ENCODE results near the gene PTPRN2. TPM values are rescaled to one million over a fixed set of nuclear protein-coding genes. Genes with fewer than 3 reads are reported as not detected.

The PTPRN2 gene
- total RNA-seq, 1 donor, result 0.09 TPM

DNA sequence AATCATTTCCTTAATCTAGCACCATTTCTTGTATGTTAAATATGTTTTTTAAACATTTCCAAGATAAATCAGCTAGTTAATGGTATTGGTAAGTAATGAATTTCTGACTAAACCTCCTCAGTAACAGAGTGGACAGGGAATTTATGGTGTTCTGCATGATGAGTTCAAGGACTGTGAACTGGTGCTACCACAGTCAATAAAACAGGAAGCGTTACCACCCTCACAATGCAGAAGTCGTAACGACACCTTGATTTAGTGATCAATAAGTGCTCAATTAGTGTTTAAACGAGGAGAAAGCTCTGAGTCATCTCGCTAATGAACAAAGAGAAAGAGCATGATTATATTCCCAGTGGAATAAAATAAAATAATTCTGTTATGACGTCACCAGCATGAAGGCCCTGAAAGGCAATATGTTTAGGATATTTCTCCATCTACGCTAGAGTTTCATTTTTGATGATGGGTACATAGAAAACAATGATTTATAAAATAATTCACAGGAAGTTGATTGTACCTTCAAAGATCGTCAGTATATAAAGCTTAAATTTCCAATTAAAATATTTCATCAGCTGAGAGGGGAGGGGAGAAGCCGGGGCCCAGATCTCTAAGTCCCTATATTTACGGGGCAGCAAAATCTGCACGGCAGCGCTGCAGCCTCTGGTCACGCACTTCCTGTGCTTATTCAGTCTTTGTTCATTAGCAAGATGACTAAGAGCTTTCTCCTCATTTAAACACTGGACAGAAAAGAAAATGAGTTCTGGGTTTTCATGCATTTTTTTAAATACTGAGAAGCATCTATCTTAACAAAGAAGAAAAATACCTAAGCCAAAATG is 400.5 kb downstream of the PTPRN2 start:
- TF ChIP-seq, protein P1, sequence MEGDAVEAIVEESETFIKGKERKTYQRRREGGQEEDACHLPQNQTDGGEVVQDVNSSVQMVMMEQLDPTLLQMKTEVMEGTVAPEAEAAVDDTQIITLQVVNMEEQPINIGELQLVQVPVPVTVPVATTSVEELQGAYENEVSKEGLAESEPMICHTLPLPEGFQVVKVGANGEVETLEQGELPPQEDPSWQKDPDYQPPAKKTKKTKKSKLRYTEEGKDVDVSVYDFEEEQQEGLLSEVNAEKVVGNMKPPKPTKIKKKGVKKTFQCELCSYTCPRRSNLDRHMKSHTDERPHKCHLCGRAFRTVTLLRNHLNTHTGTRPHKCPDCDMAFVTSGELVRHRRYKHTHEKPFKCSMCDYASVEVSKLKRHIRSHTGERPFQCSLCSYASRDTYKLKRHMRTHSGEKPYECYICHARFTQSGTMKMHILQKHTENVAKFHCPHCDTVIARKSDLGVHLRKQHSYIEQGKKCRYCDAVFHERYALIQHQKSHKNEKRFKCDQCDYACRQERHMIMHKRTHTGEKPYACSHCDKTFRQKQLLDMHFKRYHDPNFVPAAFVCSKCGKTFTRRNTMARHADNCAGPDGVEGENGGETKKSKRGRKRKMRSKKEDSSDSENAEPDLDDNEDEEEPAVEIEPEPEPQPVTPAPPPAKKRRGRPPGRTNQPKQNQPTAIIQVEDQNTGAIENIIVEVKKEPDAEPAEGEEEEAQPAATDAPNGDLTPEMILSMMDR (IDR thresholded peaks at IDR 0.05; ENCODE audit: insufficient read depth, low read length), result no peak
- DNase-seq (ENCODE audit: low read depth), result no peak
- H3K4me3 ChIP-seq (ENCODE audit: low read depth, low read length), result no peak overlapping the region

DNA sequence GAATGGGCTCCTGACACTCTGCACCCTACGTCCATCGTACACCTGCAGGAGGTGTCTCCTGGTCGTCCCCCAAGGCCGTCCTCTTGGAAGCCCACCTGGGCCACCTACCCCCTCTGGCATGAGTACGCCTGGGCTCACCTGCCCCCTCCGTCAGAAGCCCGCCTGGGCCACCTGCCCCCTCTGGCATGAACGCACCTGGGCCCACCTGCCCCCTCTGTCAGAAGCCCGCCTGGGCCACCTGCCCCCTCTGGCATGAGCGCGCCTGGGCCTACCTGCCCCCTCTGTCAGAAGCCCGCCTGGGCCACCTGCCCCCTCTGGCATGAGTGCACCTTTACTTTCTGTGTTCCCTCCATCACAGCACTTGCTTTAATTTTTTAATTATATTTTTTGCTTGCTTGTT is 401.2 kb downstream of the PTPRN2 start:
- no peak for DNase-seq (ENCODE audit: low read depth)
- TF ChIP-seq, protein P1 (IDR thresholded peaks at IDR 0.05; ENCODE audit: insufficient read depth, low read length), result no peak
- no peak overlapping the region for H3K4me3 ChIP-seq (ENCODE audit: low read depth, low read length)

DNA sequence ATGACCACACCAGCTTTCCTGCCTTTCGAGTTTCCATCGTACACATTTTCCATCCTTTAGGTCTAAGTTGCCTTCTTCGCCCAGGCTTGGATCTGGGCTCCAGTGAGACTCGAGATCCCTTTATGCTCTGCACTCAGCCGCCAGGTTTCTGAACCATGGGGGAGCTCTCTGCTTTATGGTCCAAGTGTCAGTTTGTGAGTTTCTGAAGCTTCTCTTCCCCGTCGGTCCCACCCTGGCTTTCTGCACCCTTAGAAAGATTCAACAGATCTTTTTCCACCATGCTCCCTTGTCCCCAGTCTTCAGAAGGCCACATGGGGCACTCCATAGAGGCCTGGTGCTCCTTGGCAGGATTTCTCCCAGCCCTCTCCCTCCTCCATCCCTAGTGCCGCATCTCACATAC is 402.0 kb downstream of the PTPRN2 start:
- no peak overlapping the region for H3K4me3 ChIP-seq (ENCODE audit: low read depth, low read length)
- no peak for DNase-seq (ENCODE audit: low read depth)
- TF ChIP-seq, protein P1 (IDR thresholded peaks at IDR 0.05; ENCODE audit: insufficient read depth, low read length), result no peak

DNA sequence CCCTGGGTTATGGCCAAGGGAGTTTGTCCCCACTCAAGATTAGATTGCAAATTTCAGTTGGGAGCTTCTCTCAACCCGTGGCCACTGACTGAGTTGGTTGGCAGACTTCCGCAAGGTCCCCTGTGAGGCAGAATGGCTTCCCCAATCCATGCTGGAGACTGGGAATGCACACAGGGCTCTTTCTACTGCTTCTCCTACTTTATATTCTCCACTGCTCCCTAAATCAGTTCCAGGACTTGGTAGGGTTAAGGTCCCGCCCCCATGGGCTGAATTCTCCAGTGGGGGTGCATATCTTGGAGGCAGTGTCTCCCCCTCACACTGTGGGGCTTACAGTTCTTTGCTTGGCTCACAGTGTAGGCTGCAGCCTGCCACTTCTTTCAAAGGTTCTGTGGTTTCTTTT is 404.2 kb downstream of the PTPRN2 start:
- no peak for DNase-seq (ENCODE audit: low read depth)
- no peak overlapping the region for H3K4me3 ChIP-seq (ENCODE audit: low read depth, low read length)
- TF ChIP-seq, protein P1 (IDR thresholded peaks at IDR 0.05; ENCODE audit: insufficient read depth, low read length), result no peak

- TF ChIP-seq, protein P1 (IDR thresholded peaks at IDR 0.05; ENCODE audit: insufficient read depth, low read length), result no peak
Measured at GRCh38 chr7:158176561-158177173, 411.0 kb downstream of the PTPRN2 start.

DNA sequence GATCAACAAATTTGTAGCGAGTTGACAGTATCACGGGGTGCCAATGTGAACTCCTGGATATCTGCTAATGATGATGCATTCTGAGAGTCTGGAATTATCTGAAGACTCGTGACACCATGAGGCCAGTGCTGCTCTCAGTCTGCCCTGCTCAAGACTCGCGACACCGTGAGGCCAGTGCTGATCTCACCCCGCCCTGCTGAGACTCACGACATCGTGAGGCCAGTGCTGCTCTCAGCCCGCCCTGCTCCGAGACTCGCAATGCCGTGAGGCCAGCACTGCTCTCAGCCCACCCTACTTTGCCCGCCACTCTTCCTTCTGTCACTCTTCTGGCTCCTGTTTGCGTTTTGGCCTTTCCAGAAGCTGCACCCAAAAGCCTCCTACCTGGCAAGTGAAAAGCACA is 411.8 kb downstream of the PTPRN2 start:
- DNase-seq (ENCODE audit: low read depth), result no peak
- H3K4me3 ChIP-seq (ENCODE audit: low read depth, low read length), result no peak overlapping the region
- TF ChIP-seq, protein P1 (IDR thresholded peaks at IDR 0.05; ENCODE audit: insufficient read depth, low read length), result no peak

More at GRCh38 chr7:158176561-158177173, 411.0 kb downstream of the PTPRN2 start:
- DNase-seq (ENCODE audit: low read depth), result no peak
- H3K4me3 ChIP-seq (ENCODE audit: low read depth, low read length), result no peak overlapping the region

All from fibroblast of the aortic adventitia (primary cell).